22Rv1 (cell line): ENCODE data around the gene DDAH1.

Experiments used
- H3K27ac ChIP-seq: fragments of 450-650 bp; 2 replicates; pipeline ENCODE4 v1.5.1; 2017
- ZFX ChIP-seq: fragments of 450-650 bp; IDR thresholded peaks from 2 replicates; pipeline ENCODE4 v1.6.1; 2017; ENCODE audit warnings: antibody characterized with exemption, borderline replicate concordance
- TF ChIP-seq, protein P1 (sequence below): fragments of 450-650 bp; IDR thresholded peaks from 2 replicates; pipeline ENCODE4 v1.5.1; 2017; ENCODE audit warnings: mild to moderate bottlenecking

Gene DDAH1

DNA sequence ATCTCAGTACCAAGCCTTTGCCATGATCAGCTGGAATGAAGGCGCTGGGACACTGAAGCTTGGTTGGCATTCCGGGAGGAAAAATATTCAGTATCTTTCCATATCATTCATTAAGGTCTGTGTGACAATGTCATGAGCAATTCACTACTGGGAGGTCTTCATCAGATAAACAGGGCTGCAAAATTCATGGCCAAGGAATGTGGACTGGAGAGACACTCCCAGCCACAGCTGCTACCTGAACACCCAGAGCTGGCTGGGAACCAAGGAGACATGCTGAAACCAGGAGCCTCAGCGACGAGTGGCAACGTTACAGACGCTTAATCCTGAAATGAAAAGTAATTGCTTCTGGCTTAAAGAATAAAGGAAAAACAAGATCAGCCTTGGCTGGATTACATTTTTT is 30.6 kb upstream of the DDAH1 start:
- TF ChIP-seq, protein P1, sequence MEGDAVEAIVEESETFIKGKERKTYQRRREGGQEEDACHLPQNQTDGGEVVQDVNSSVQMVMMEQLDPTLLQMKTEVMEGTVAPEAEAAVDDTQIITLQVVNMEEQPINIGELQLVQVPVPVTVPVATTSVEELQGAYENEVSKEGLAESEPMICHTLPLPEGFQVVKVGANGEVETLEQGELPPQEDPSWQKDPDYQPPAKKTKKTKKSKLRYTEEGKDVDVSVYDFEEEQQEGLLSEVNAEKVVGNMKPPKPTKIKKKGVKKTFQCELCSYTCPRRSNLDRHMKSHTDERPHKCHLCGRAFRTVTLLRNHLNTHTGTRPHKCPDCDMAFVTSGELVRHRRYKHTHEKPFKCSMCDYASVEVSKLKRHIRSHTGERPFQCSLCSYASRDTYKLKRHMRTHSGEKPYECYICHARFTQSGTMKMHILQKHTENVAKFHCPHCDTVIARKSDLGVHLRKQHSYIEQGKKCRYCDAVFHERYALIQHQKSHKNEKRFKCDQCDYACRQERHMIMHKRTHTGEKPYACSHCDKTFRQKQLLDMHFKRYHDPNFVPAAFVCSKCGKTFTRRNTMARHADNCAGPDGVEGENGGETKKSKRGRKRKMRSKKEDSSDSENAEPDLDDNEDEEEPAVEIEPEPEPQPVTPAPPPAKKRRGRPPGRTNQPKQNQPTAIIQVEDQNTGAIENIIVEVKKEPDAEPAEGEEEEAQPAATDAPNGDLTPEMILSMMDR = no peak
- TF ChIP-seq ZFX = no peak
- no peak overlapping the region for H3K27ac ChIP-seq

DNA sequence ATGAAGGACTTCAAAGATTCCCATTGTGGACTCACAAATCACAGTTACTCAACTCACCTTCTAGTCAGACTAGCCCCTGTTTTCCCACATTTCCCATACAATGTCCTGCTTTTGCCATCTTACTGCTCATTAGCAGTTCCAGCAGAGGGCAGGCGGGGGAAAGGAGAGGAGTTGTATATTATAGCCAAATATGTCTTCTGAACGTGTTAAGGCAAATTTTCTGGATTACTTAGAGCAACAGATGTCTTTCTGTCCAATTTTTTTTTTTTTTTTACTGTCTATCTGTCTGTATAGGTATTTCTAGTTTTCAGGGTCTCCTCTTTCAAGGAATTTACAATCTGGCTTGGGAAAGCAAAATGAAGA is 29.9 kb upstream of the DDAH1 start:
- no peak overlapping the region for H3K27ac ChIP-seq
- no peak for TF ChIP-seq ZFX
- TF ChIP-seq, protein P1 = peak; percentile 19; the same call in 1 of the 2 replicates

DNA sequence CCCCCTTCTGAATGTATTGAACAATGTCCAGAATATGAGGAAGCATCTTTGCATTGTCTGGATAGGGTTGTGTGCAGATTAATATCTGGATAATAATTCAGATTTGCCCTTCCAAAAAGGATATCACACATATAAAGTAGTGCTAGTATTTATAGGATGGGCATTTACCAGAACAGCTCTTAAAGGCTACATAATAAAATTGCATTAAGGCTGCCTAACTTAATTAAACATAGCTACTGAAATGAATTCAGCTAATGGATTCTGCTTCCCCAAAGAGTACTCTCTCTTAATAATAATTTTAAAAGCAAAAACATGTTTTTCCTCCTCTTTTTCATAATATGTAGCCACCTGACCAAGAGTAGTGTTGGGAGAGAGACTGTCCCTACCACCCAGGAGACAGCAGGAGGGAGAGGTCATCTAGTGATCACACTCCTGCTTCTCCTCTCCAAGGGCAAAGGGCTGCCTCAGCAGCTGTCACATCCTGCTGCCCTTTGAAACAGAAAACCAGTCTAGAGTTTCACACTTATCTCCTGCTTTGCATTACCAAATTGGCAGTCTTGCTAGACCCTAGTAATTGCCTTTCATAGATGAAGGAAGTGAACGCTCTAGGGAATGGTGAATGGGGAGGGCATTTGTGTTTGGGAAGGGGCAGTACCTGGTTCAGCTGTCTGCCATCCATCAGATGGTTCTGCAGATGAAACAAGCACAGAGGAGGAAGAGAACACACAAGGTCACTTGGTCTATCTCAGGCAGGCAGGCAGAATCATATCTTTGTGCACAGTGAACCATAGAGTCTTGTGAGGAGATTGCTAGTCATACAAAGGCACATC is 29.3 kb upstream of the DDAH1 start:
- no peak overlapping the region for H3K27ac ChIP-seq
- TF ChIP-seq, protein P1 = no peak
- no peak for TF ChIP-seq ZFX

DNA sequence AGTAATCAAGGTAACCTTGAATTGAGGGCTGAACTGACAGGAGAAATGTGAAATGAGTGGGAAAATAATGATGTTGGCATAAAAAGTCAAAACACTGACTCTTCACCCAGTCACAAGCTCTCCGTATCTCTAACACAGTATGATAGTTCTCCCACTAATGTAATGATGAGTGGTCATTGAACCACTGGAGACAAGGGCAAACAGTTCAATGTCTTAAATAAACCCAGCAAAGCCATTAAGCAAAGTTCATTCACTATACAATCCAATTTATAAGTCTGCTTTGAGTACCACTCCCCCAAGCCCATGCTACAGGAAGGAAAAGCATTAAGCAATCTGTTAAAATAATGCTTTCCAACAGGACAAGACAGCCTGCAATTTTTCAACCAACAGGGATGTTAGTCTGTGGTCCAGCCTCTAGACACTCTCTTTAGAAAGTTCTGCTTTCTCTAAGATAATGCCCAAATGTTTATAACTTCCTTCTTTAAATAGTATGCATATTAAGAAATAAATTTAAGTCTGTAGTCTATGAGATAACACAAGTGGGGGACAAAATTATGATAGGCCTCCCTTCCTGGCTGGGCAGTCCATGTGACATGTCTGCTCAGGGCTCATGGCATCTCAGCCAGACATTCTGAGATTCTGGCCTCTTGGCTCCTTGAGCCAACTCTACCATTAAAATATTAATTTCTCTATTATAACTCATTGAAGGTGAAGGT is 25.5 kb upstream of the DDAH1 start:
- no peak overlapping the region for H3K27ac ChIP-seq
- no peak for TF ChIP-seq ZFX
- TF ChIP-seq, protein P1 = no peak

DNA sequence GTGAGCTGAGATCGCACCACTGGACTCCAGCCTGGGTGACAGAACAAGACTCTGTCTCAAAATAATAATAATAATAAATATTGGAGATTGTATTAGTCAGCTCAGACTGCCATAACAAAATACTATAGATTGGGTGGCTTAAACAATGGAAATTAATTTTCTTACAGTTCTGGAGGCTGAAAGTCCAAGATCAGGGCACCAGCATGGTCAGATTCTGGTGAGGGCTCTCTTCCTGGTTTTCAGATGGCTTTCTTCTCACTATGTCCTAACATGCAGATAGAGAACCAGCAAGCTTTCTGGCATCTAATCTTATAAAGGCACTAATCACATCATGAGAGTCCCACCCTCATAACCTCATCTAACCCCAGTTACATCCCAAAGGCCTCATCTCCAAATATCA is 23.2 kb upstream of the DDAH1 start:
- TF ChIP-seq, protein P1 = no peak
- no peak for TF ChIP-seq ZFX
- no peak overlapping the region for H3K27ac ChIP-seq

DNA sequence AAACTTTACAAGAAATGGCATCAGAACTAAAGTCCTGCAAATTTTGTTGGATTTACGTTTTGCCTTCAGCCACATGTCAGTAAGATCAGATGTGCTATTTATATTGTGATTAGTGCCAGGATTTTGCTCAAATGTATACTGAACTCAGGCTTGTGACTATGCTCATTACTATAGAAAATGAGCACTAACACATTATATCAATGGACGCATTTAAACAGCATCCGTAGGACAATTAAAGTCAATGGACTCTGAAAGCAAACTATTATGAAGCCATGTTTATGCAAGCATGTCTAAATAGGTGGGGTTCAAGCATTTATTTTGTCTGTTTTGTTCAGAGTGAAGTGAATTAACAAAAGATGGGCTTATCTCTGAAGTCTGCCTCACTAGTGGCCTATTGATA is 20.6 kb upstream of the DDAH1 start:
- no peak overlapping the region for H3K27ac ChIP-seq
- TF ChIP-seq, protein P1 = no peak
- TF ChIP-seq ZFX = no peak

DNA sequence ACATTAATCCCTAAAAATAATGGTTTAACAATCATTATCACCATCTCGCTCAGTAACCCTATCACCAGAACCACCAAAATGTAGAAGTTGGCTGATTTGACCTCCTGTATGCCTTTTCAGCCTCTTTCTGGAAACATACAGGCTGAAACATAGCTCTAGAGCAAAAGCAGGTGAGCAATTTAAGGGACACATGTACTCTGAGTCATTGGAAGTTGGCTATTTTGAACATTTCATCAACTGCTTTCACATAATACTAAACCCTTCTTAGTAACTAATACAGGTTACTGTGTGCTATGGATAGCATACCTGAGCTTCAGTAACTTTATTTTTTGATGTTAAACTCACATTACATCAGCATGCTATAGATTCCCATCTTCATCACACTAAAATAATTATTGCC is 19.8 kb upstream of the DDAH1 start:
- TF ChIP-seq ZFX = no peak
- TF ChIP-seq, protein P1 = no peak
- no peak overlapping the region for H3K27ac ChIP-seq
